Left lung (tissue), 10 donors: ENCODE data around the gene GNG7. TPM values are rescaled to one million over a fixed set of nuclear protein-coding genes. Genes with fewer than 3 reads are reported as not detected.
"Not testable (repeated sequence)": the region's sequence is repeated elsewhere in the genome, so short reads cannot be mapped to it uniquely, and the experiment has no call there.

Source experiments
- ATAC-seq: fragments of 200-7000 bp; cut with Tn5 transposase; one replicate; pipeline ENCODE4 v1.9.1; 2020; ENCODE audit warnings: moderate library complexity
- DNase-seq, 4 donors: peaks; one replicate each; pipeline ENCODE4 v3.0.0-alpha.2; 2013 to 2020
- H3K27ac ChIP-seq, 2 donors: fragments of 200-600 bp; sonication (generic) in 1 of 2; one replicate each; pipeline versions ENCODE4 v1.5.0 to v1.8.0; 2020 to 2021
- H3K27me3 ChIP-seq, 2 donors: fragments of 200-600 bp; sonication (generic) in 1 of 2; one replicate each; pipeline versions ENCODE4 v1.5.0 to v1.8.0; 2020 to 2021
- H3K36me3 ChIP-seq, 2 donors: fragments of 200-600 bp; sonication (generic) in 1 of 2; one replicate each; pipeline versions ENCODE4 v1.5.0 to v1.8.0; 2020 to 2021
- H3K4me1 ChIP-seq, 2 donors: fragments of 200-600 bp; one replicate each; pipeline ENCODE4 v1.8.0; 2021
- H3K4me3 ChIP-seq, 2 donors: fragments of 200-600 bp; sonication (generic) in 1 of 2; one replicate each; pipeline versions ENCODE4 v1.5.0 to v1.8.0; 2020 to 2021; ENCODE audit warnings: mild to moderate bottlenecking in 1 of 2
- H3K9me3 ChIP-seq, 2 donors: fragments of 200-600 bp; sonication (generic) in 1 of 2; one replicate each; pipeline versions ENCODE4 v1.5.0 to v1.8.0; 2020 to 2021
- intact Hi-C, 2 donors: fragments of 100-400 bp; cut with DNase I; formaldehyde crosslinking; loops; one replicate each; pipeline versions ENCODE4 v1.11.2 to v1.14.2; 2022
- polyA plus RNA-seq, 6 donors: library from polyadenylated mRNA; unstranded; fragments of 120-200 nt; gene quantifications; one replicate each; pipeline ENCODE4 v1.2.1, GENCODE V29; 2013; ENCODE audit not compliant: insufficient read length in 6 of 6
- total RNA-seq, 2 donors: library from RNA; stranded (reverse); fragmentation: NEBNext Ultra II Directional; extraction: Animal tissue kit (Norgen Biotek cat#: 25700); gene quantifications; one replicate each; pipeline ENCODE4 v1.2.1, GENCODE V29; 2021
- TF ChIP-seq, protein P1 (sequence below), 2 donors: fragments of 200-600 bp; sonication (generic) in 1 of 2; IDR thresholded peaks; one replicate each; pipeline versions ENCODE4 v1.5.0 to v1.8.0; 2021; ENCODE audit warnings: antibody characterized with exemption in 2 of 2
- donor health status: DM: no; HTN: yes; CAD: no.
- donor health status: DM: no; HTN: no; CAD: no.

GNG7 gene
- total and polyA plus RNA-seq, 8 donors: 3.8 to 7.1 (median 5.5) TPM

DNA sequence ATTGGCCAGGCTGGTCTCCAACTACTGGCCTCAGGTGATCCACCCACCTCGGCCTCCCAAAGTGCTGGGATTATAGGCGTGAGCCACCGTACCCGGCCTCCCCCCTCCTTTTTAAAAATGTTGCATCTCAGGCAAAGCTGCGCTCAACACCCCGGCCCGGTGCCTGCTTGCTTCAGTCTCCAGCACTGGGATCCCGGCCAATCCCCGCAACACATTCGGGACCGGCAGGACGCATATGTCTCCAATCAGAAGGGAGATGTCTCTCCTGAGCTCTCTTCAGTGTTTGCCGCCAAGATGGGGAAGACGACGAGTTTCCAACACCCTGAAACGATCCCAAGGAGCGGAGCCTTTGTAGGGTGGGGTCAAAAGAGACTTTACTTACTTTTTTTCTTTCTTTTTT is 16.1 kb downstream of the GNG7 start:
- Histone ChIP-seq H3K9me3 (no peaks in the 10 kb centered on the region), H3K27ac (no peak overlapping the region), H3K27me3 (no peaks in the 10 kb centered on the region), H3K36me3 (no peaks in the 10 kb centered on the region), H3K4me3 (no peak overlapping the region), H3K4me1 (no peaks in the 10 kb centered on the region)
- DNase-seq: peak in 1 of 4 donors; percentile 64
- TF ChIP-seq, protein P1, sequence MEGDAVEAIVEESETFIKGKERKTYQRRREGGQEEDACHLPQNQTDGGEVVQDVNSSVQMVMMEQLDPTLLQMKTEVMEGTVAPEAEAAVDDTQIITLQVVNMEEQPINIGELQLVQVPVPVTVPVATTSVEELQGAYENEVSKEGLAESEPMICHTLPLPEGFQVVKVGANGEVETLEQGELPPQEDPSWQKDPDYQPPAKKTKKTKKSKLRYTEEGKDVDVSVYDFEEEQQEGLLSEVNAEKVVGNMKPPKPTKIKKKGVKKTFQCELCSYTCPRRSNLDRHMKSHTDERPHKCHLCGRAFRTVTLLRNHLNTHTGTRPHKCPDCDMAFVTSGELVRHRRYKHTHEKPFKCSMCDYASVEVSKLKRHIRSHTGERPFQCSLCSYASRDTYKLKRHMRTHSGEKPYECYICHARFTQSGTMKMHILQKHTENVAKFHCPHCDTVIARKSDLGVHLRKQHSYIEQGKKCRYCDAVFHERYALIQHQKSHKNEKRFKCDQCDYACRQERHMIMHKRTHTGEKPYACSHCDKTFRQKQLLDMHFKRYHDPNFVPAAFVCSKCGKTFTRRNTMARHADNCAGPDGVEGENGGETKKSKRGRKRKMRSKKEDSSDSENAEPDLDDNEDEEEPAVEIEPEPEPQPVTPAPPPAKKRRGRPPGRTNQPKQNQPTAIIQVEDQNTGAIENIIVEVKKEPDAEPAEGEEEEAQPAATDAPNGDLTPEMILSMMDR (IDR thresholded peaks at IDR 0.05): no peak
- intact Hi-C loops: no loop called here
- ATAC-seq: no peak

DNA sequence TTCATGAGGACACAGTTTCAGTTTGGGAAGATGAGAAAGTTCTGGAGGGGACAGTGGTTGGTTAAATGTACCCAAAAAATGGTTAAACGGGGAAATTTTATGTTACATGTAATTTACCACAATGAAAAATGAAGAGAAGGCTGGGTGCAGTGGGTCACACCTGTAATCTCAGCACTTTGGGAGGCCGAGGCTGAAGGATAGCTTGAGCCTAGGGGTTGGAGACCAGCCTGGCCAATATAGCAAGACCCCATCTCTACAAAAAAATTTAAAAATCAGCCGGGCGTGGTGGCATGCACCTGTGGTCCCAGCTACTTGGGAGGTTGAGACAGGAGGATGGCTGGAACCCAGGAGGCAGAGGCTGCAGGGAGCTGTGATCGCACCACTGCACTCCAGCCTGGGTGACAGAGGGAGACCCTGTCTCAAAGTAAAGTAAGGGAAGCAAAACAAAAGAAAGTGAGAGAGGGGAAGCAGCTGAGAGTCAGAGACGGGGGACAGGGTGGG is 17.2 kb downstream of the GNG7 start:
- H3K27me3 ChIP-seq: no peaks in the 10 kb centered on the region
- H3K4me3 ChIP-seq: no peak overlapping the region
- ATAC-seq: no peak
- no peak for DNase-seq
- TF ChIP-seq, protein P1 (IDR thresholded peaks at IDR 0.05): no peak
- no peaks in the 10 kb centered on the region for H3K4me1 ChIP-seq
- intact Hi-C loops: no loop called here
- H3K27ac ChIP-seq: peak overlapping the region in 1 of 2 donors; percentile 50
- no peaks in the 10 kb centered on the region for H3K36me3 ChIP-seq
- no peaks in the 10 kb centered on the region for H3K9me3 ChIP-seq

- Histone ChIP-seq H3K4me1 (no peaks in the 10 kb centered on the region), H3K27ac (no peak overlapping the region), H3K27me3 (no peaks in the 10 kb centered on the region), H3K4me3 (no peak overlapping the region), H3K36me3 (no peaks in the 10 kb centered on the region), H3K9me3 (no peaks in the 10 kb centered on the region)
- ATAC-seq: no peak
- intact Hi-C loops: no loop called here
- no peak for DNase-seq
- TF ChIP-seq, protein P1 (IDR thresholded peaks at IDR 0.05): no peak
Measured at GRCh38 chr19:2683430-2684003, 19.0 kb downstream of the GNG7 start.

DNA sequence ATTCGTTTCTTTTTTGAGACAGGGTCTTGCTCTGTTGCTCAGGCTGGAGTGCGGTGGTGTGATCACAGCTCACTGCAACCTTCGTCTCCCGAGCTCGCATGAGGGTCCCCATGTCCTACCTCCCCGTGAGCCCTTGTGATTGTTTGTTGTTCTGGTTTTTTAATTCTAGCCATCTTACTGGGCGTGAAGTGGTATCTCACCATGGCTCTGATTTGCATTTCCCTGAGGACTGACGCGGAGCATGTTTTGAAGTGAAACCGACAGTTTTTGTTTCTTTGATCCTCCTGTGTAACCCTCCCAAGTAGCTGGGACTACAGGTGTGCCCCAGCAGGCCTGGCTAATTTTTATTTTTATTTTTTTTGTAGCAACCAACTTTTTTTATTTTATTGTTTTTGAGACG is 21.7 kb downstream of the GNG7 start:
- Histone ChIP-seq H3K27ac (no peak overlapping the region), H3K9me3 (no peaks in the 10 kb centered on the region), H3K36me3 (no peaks in the 10 kb centered on the region), H3K4me3 (no peak overlapping the region), H3K27me3 (no peaks in the 10 kb centered on the region), H3K4me1 (no peaks in the 10 kb centered on the region)
- ATAC-seq (no peak), DNase-seq (no peak)
- intact Hi-C loops: no loop called here
- TF ChIP-seq, protein P1 (IDR thresholded peaks at IDR 0.05): no peak

- ATAC-seq (no peak), DNase-seq (no peak)
- no peak overlapping the region for H3K27ac ChIP-seq
- no peaks in the 10 kb centered on the region for H3K9me3 ChIP-seq
- no peaks in the 10 kb centered on the region for H3K36me3 ChIP-seq
- TF ChIP-seq, protein P1 (IDR thresholded peaks at IDR 0.05): no peak
- no peaks in the 10 kb centered on the region for H3K27me3 ChIP-seq
- no peak overlapping the region for H3K4me3 ChIP-seq
- intact Hi-C loops: no loop called here
- peaks cover 0 to 3% of the 10 kb centered on the region in 2 donors for H3K4me1 ChIP-seq
Measured at GRCh38 chr19:2679439-2679838, 23.1 kb downstream of the GNG7 start.

DNA sequence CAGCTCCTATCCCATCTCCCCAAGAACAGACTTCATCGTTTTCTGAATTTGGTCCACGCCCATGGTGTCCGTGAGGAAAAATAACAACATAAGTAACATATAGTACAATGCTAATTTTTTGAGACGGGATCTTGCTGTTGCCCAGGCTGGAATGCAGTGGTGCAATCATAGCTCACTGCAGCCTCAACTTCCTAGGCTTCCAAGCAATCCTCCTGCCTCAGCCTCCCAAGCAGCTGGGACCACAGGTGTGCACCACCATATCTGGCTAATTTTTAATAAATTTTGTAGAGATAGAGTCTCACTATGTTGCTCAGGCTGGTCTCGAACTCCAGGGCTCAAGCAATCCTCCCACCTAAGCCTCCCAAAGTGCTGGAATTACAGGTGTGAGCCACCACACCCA is 23.5 kb downstream of the GNG7 start:
- intact Hi-C loops, H3K27ac ChIP-seq, H3K4me3 ChIP-seq, H3K9me3 ChIP-seq, DNase-seq, H3K27me3 ChIP-seq, H3K4me1 ChIP-seq, H3K36me3 ChIP-seq, ATAC-seq: not testable (repeated sequence)
